H9 (cell line): ENCODE results near the gene ZFAND3. TPM values are rescaled to one million over a fixed set of nuclear protein-coding genes. Genes with fewer than 3 reads are reported as not detected.
A peak's percentile ranks its signal among the peaks of the same experiment; 100 is the strongest.

Source experiments
- DNase-seq: peaks from one replicate; pipeline ENCODE4 v3.0.0-alpha.2; 2017
- H2AFZ ChIP-seq: one replicate; pipeline ENCODE4 v1.6.1; 2013; ENCODE audit warnings: mild to moderate bottlenecking, low read length, control low read depth, moderate library complexity
- H2AK5ac ChIP-seq: 2 replicates; pipeline ENCODE4 v1.6.1; 2013; ENCODE audit warnings: low read length, control low read depth, mixed read lengths; ENCODE audit not compliant: insufficient read length
- H2BK120ac ChIP-seq: one replicate; pipeline ENCODE4 v1.6.1; 2013; ENCODE audit warnings: low read depth, mild to moderate bottlenecking, low read length, control low read depth, inconsistent platforms; ENCODE audit not compliant: poor library complexity, severe bottlenecking
- H2BK12ac ChIP-seq: 2 replicates; pipeline ENCODE4 v1.6.1; 2013; ENCODE audit warnings: low read length, control low read depth, mixed read lengths, low read depth; ENCODE audit not compliant: insufficient read length
- H2BK15ac ChIP-seq: 2 replicates; pipeline ENCODE4 v1.6.1; 2013; ENCODE audit warnings: low read depth, low read length, control low read depth
- H2BK20ac ChIP-seq: one replicate; pipeline ENCODE4 v1.6.1; 2013; ENCODE audit warnings: low read depth, mild to moderate bottlenecking, low read length, control low read depth, inconsistent platforms; ENCODE audit not compliant: poor library complexity, severe bottlenecking
- H2BK5ac ChIP-seq: 2 replicates; pipeline ENCODE4 v1.6.1; 2013; ENCODE audit warnings: low read length, control low read depth, mixed read lengths; ENCODE audit not compliant: insufficient read length
- H3K14ac ChIP-seq: 2 replicates; pipeline ENCODE4 v1.6.1; 2013; ENCODE audit warnings: low read length, control low read depth; ENCODE audit not compliant: insufficient read depth
- H3K18ac ChIP-seq: 2 replicates; pipeline ENCODE4 v1.6.1; 2013; ENCODE audit warnings: low read depth, mild to moderate bottlenecking, mixed read lengths, low read length, control low read depth; ENCODE audit not compliant: insufficient read length
- H3K23ac ChIP-seq: 2 replicates; pipeline ENCODE4 v1.6.1; 2013; ENCODE audit warnings: low read length, control low read depth, mixed read lengths, low read depth; ENCODE audit not compliant: insufficient read length
- H3K23me2 ChIP-seq: 2 replicates; pipeline ENCODE4 v1.6.1; 2013; ENCODE audit warnings: low read depth, mild to moderate bottlenecking, mixed read lengths, low read length, control low read depth; ENCODE audit not compliant: insufficient read length, poor library complexity, severe bottlenecking
- H3K27ac ChIP-seq: 2 replicates; pipeline ENCODE4 v1.5.1; 2013; ENCODE audit warnings: low read length, control low read depth, mixed read lengths, low read depth; ENCODE audit not compliant: insufficient read length
- H3K27me3 ChIP-seq: 2 replicates; pipeline ENCODE4 v1.6.1; 2013; ENCODE audit warnings: low read length, control low read depth, inconsistent platforms; ENCODE audit not compliant: insufficient read depth
- H3K4ac ChIP-seq: 2 replicates; pipeline ENCODE4 v1.6.1; 2013; ENCODE audit warnings: low read depth, mild to moderate bottlenecking, control low read depth, inconsistent platforms, low read length, moderate library complexity
- H3K4me1 ChIP-seq: 2 replicates; pipeline ENCODE4 v1.6.1; 2013; ENCODE audit warnings: low read length, control low read depth, inconsistent platforms; ENCODE audit not compliant: insufficient read depth
- H3K4me2 ChIP-seq: 2 replicates; pipeline ENCODE4 v1.6.1; 2013; ENCODE audit warnings: low read length, control low read depth, mixed read lengths; ENCODE audit not compliant: insufficient read length, insufficient read depth
- H3K56ac ChIP-seq: 2 replicates; pipeline ENCODE4 v1.6.1; 2013; ENCODE audit warnings: low read depth, mild to moderate bottlenecking, mixed read lengths, low read length, control low read depth; ENCODE audit not compliant: insufficient read length
- H3K79me1 ChIP-seq: 2 replicates; pipeline ENCODE4 v1.6.1; 2013; ENCODE audit warnings: low read depth, mild to moderate bottlenecking, moderate library complexity, low read length, control low read depth, inconsistent platforms; ENCODE audit not compliant: insufficient read depth, poor library complexity, severe bottlenecking
- H3K79me2 ChIP-seq: 2 replicates; pipeline ENCODE4 v1.6.1; 2013; ENCODE audit warnings: low read length, control low read depth, inconsistent platforms; ENCODE audit not compliant: insufficient read depth
- H3K9ac ChIP-seq: 2 replicates; pipeline ENCODE4 v1.6.1; 2013; ENCODE audit warnings: low read length, control low read depth, mixed read lengths; ENCODE audit not compliant: insufficient read length; ENCODE audit errors: extremely low read depth
- H3K9me3 ChIP-seq: one replicate; pipeline ENCODE4 v1.6.1; 2013; ENCODE audit warnings: low read depth, low read length, inconsistent platforms; ENCODE audit not compliant: control insufficient read depth
- H3T11ph ChIP-seq: one replicate; pipeline ENCODE4 v1.6.1; 2013; ENCODE audit warnings: mild to moderate bottlenecking, low read length, control low read depth, inconsistent platforms
- H4K20me1 ChIP-seq: one replicate; pipeline ENCODE4 v1.6.1; 2013; ENCODE audit not compliant: control insufficient read depth, insufficient read length, insufficient read depth
- H4K5ac ChIP-seq: 2 replicates; pipeline ENCODE4 v1.6.1; 2013; ENCODE audit warnings: low read depth, mild to moderate bottlenecking, mixed read lengths, low read length, control low read depth; ENCODE audit not compliant: insufficient read length
- H4K8ac ChIP-seq: replicated peaks from 2 replicates; pipeline ENCODE4 v1.6.1; 2013; ENCODE audit warnings: low read length, control low read depth, mixed read lengths, low read depth; ENCODE audit not compliant: insufficient read length
- H4K91ac ChIP-seq: 2 replicates; pipeline ENCODE4 v1.6.1; 2013; ENCODE audit warnings: low read depth, mild to moderate bottlenecking, moderate library complexity, mixed read lengths, low read length, control low read depth; ENCODE audit not compliant: insufficient read length
- H3K27ac Mint-ChIP-seq, 3 experiments: 2 replicates in 2 of 3; 3 replicates in 1 of 3; pipeline ENCODE4 v1.8.0; 2020 to 2021; ENCODE audit warnings: mixed read lengths in 3 of 3, mild to moderate bottlenecking in 1 of 3, moderate library complexity in 1 of 3
- H3K27me3 Mint-ChIP-seq: 2 replicates; pipeline ENCODE4 v1.8.0; 2021; ENCODE audit warnings: low read depth, mild to moderate bottlenecking, moderate library complexity, mixed read lengths
- H3K36me3 Mint-ChIP-seq, 3 experiments: 2 replicates in 2 of 3; 3 replicates in 1 of 3; pipeline ENCODE4 v1.8.0; 2020 to 2021; ENCODE audit warnings: low read depth in 3 of 3, mixed read lengths in 3 of 3; ENCODE audit not compliant: insufficient read depth in 1 of 3
- H3K4me1 Mint-ChIP-seq, 2 experiments: 2 replicates each; pipeline ENCODE4 v1.8.0; 2020; ENCODE audit warnings: mixed read lengths in 2 of 2
- H3K4me3 Mint-ChIP-seq, 2 experiments: 2 replicates in 1 of 2; 3 replicates in 1 of 2; pipeline ENCODE4 v1.8.0; 2020 to 2021; ENCODE audit warnings: mild to moderate bottlenecking in 2 of 2, mixed read lengths in 2 of 2, moderate library complexity in 1 of 2
- H3K9me3 Mint-ChIP-seq, 2 experiments: 2 replicates in 1 of 2; 3 replicates in 1 of 2; pipeline ENCODE4 v1.8.0; 2020; ENCODE audit warnings: mild to moderate bottlenecking in 2 of 2, mixed read lengths in 2 of 2, moderate library complexity in 1 of 2
- CTCF ChIP-seq: fragments of 200-600 bp; sonication (generic); conservative IDR thresholded peaks from 3 replicates; pipeline ENCODE4 v1.8.0; 2021; ENCODE audit warnings: antibody characterized with exemption, mild to moderate bottlenecking
- WGBS: extraction: QIAGEN DNeasy Blood & Tissue Kit; methylation state at CpG from one replicate; pipeline ENCODE4 v1.1.7; 2013; ENCODE audit warnings: missing lambda C conversion rate, low lambda C conversion rate, mixed read lengths; ENCODE audit not compliant: insufficient read length; ENCODE audit errors: extremely low coverage; 5-methylcytosine and 5-hydroxymethylcytosine counted together
- total RNA-seq: library from RNA; stranded (reverse); gene quantifications from 2 replicates; pipeline ENCODE4 v1.2.1, GENCODE V29; 2021

The ZFAND3 gene
- total RNA-seq, 1 experiment from 2014 or later: 57.7 TPM

GRCh38 chr6:37972994-37973757 is 153.6 kb downstream of the ZFAND3 start:
- Mint-ChIP-seq H3K27me3 (no peaks in the 10 kb centered on the region), H3K36me3 (peaks cover 3 to 7% (median 4%) of the 10 kb centered on the region in 3 experiments; a peak in 4 of 7 replicates), H3K4me1 (peaks cover 4 to 10% of the 10 kb centered on the region in 2 experiments), H3K27ac (peak overlapping the region in 1 of 3 experiments; percentile 26; a peak in 2 of 7 replicates), H3K4me3 (no peak overlapping the region), H3K9me3 (peaks cover 3 to 11% of the 10 kb centered on the region in 2 experiments; a peak in 2 of 5 replicates)
- DNase-seq: no peak
- no peak for TF ChIP-seq CTCF
- H3K27ac ChIP-seq: no peak overlapping the region
- no peak overlapping the region for H3K23ac ChIP-seq
- no peaks in the 10 kb centered on the region for H3K27me3 ChIP-seq
- no CpG with 5 or more reads among the region's 1 CpG for WGBS
- H3K79me1 ChIP-seq: peaks cover 12% of the 10 kb centered on the region
- H3K9me3 ChIP-seq: peaks cover 6% of the 10 kb centered on the region
- H3K18ac ChIP-seq: no peak overlapping the region
- H4K5ac ChIP-seq: no peak overlapping the region
- no peak overlapping the region for H2BK15ac ChIP-seq
- H3K4ac ChIP-seq: no peak overlapping the region
- H3K14ac ChIP-seq: no peak overlapping the region
- H3K4me1 ChIP-seq: no peaks in the 10 kb centered on the region
- H3T11ph ChIP-seq: no peak overlapping the region
- no peak overlapping the region for H2BK120ac ChIP-seq
- no peak overlapping the region for H3K9ac ChIP-seq
- no peaks in the 10 kb centered on the region for H3K79me2 ChIP-seq
- H4K8ac ChIP-seq: no peak overlapping the region
- H2BK5ac ChIP-seq: no peak overlapping the region
- no peak overlapping the region for H4K91ac ChIP-seq
- no peak overlapping the region for H3K4me2 ChIP-seq
- no peak overlapping the region for H3K56ac ChIP-seq
- H2AFZ ChIP-seq: no peak overlapping the region
- no peaks in the 10 kb centered on the region for H3K23me2 ChIP-seq
- H2BK12ac ChIP-seq: no peak overlapping the region
- no peaks in the 10 kb centered on the region for H4K20me1 ChIP-seq
- no peak overlapping the region for H2AK5ac ChIP-seq
- H2BK20ac ChIP-seq: no peak overlapping the region
